HCEC 1CT (cell line): Measurements from ENCODE around the gene MAML2.

ENCODE experiments used
- DNase-seq: peaks from one replicate; pipeline ENCODE4 v3.0.0-alpha.2; 2017

MAML2 gene

DNA sequence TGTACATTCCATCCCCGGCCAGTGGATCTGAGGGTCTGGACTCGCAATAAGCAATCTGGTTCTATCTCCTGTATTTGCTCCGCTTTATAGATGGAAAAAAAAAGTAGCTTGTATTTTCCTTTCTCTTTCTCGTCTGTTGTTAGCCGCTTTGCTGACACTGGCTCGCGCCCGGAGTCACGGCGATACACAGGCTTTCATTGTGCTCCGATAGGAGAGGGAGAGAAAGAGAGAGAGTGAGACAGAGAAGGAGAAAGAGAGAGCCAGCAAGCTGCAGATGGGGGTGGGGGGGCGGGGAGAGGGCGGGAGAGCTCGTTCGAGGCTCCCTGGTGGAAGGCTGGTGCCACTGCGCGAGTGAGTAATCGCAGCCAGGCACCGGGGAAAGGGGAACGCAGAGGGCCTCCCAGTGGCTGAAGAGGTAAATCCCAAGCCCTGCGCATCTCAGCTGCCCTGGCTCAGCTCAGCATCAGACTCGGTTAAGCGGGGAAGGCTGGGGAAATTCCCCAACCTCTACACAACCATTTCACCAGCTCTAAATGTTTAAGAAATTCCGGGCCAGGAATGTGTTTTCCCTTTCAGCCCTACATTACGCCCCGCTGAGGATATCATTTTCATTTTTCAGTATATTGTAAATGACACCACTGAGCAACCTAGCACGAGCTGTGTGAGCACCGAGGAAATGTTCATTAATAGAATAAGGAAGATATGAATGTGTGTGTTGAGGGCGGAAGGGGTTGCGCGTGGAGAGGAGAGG lies at the start of gene MAML2:
Gene MAML2, minus strand, starts transcription at position 235 of the 751 bp plus-strand sequence. CDS start 1,300 bp downstream, outside the sequence.
- peak; percentile 95 for DNase-seq

DNA sequence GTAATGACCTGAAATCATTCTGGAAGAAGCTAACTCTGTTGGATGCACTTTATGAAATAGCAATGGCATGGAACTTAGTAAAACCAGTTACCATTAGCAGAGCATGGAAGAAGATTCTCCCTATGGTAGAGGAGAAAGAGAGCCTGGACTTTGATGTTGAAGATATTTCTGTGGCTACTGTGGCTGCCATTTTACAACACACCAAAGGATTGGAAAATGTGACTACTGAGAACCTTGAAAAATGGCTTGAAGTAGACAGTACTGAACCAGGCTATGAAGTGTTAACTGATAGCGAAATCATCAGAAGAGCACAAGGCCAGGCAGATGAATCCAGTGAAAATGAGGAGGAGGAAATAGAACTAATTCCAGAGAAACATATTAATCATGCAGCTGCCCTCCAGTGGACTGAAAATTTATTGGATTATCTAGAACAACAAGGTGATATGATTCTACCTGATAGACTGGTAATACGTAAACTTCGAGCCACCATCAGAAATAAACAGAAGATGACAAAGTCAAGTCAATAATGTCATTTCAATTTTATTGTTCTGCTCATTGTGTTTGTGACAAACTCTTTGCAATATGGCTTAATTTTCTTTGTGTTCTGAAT lies 48.8 kb upstream of the MAML2 start:
- DNase-seq, result no peak

DNA sequence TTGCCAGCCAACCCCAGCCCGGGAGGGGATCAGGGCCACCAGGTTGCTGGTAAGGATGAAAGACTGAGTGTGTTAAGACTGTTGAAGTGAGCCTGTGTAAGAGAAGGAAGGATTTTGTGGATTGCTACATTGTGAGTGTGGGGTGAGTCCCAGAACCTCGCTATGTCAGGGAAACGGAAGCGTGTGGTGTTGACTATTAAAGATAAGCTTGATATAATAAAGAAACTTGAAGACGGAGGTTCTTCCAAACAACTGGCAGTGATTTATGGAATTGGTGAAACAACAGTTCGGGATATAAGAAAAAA lies 47.4 kb upstream of the MAML2 start:
- DNase-seq, result no peak

DNA sequence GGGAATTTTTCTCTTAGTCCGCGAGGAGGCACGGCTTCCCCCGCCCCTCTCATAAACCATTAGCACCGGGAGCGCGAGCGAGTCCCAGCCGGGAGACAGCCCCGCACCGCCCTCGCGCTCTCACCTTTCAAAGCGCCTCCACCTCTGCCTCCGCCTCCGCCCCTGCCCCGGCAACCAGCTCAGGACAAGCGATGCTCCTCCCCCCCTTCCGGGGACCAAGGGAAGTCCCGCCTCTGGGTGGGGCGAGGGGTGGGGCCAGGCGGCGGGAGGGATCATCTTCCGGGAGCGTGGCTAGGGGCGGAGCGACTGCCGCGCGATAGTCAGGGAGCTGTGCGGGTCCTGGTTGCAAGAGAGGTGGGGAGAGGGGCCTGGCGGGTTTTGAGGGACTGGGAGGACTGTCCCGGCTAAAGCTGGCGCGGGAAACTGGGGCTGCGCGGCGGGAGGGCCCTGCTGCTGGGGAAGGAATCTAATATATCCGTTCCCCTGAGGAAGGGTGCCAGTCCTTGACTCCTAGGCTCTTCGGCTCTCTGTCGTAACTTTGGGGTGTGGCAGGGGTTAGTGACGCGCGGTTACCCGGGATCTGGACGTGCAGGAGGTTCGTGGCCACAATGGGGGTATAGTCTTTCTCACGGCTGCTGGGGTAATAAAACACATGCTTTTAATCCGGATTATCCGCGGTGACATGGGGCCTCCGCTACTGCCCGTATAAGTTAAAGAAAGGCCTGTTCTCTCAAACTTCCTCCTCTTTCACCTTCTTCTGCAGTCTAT lies 46.9 kb upstream of the MAML2 start, which contains the start of the genes CCDC82 and JRKL:
Gene CCDC82, minus strand, starts transcription at position 193 of the 768 bp plus-strand sequence. CDS start 5,165 bp downstream, outside the sequence.
Gene JRKL, plus strand, starts transcription at position 294 of the 768 bp plus-strand sequence. CDS start 637 bp downstream, outside the sequence.
- DNase-seq, result peak; percentile 94

DNA sequence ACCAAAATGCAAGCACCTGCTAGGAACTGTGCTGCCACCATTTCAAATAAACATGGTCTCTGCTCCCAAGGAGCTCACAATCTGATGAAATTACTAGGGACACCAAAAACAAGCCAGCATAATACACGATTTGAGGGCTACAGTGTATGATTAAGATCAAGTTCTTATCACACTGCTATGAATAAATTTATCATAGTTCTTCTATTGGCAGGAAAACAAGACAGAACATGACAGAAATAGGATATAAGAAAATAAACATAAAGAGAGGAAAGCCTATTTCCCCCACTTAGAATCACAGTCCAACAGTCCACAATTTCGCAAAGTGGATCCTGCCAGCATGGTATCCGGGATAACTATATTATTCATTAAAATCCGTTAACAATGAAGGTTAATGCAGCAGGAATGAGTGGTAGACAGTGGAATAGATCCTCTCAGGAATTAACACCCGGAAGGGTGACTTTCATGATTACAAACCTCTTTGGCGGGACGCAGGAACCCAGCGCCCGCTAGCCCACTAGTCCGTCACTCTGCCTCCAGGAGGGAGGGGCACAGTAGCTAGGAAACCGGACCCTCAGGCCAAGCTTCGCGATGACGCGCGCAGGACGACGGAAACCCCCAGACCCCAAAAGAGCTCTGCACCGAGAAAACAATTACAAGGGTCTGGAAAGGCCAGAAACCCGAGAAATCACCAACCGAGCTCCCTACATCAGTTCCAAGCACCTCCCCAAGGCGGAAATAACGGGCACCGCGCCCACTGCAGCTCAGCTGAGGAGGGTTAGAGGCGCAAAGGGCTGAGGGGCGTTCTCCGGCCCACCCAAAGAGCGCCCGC lies 46.1 kb upstream of the MAML2 start:
- DNase-seq, result peak; percentile 35

DNA sequence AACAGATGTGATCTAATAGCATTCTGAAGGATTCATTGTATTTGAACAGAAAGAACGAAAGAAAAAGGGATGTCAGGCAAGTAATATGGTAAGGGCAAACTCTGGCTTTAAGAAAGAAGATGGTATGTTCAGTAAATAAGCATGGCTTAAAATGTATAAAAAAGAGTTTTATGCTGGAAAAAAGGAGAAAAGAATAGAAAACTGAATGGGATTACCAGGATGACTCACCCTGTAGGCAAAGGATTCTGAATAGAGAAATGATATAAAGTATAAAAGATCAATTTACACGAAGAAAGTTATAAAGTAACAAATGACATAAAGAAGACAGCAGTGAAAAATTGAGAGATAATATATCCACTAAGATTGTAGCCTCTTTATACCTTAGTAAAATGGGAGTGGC lies 42.2 kb upstream of the MAML2 start:
- no peak for DNase-seq

DNA sequence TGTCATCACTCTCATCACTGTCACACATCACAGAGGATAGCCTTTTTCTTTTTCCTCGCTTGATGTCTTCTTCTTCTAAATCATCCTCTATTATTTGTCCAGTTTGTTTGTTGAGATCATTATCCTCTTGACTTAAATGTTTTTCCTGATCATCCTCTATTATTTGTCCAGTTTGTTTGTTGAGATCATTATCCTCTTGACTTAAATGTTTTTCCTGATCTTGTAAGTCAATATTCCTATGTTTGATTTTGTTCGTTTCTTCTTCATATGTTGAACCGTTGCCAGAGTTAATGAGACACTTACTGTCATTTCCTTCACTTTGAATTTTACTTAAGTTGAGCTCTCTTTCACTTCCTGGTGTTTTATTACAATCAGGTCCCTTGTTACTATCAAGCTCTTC lies 41.2 kb upstream of the MAML2 start:
- DNase-seq, result no peak

DNA sequence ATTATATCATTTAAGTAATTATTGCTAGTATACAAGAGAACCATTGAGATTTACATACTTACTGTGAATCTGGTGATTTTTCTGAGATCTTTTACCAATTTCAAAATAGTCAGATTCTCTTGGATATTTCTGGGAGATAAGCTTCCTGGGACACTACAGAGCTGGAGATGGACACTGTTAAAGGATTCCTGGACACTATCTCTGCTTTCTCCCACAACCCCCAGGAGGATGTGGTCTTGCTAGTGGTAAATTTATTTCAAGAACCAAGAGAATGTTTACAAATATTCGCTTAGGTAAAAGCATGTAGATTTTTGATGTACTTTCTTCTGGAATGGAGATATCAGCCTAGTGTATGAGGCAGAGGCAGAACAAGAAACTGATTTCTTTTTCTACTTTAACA lies 33.8 kb upstream of the MAML2 start:
- DNase-seq, result no peak

DNA sequence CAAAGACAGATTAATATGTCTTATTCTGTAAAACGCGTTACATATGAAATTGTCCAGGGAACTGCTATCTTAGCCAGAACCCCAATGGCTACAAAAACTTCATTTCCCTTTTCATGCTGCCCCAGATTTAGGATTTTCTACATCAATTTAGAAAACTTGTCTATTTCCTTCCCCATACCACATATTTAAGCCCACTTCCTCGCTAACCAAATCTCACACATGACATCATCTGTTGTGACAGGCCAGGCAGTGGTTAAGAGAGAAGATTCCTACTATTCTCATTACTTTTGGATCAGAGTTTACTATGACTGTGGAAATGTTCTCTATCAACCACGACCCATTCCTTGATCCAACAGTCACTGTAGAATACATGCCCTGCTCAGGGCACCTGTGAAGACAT lies 30.8 kb upstream of the MAML2 start:
- DNase-seq, result no peak

DNA sequence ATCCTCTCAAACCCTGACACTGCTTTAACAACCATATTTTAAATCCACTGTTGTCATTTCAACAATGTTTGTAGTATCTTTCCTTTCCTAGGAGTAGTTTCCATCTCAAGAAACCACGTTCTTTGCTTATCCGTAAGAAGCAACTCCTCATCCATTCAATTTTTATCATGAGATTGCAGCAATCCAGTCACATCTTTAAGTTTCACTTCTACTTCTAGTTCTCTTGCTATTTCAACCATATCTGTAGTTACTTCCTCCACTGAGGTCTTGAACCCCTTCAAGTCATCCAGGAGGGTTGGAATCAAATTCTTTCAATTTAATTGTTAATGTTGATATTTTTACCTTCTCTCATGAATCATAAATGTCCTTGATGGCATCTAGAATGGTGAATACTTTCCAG lies 24.3 kb upstream of the MAML2 start:
- DNase-seq, result no peak

DNA sequence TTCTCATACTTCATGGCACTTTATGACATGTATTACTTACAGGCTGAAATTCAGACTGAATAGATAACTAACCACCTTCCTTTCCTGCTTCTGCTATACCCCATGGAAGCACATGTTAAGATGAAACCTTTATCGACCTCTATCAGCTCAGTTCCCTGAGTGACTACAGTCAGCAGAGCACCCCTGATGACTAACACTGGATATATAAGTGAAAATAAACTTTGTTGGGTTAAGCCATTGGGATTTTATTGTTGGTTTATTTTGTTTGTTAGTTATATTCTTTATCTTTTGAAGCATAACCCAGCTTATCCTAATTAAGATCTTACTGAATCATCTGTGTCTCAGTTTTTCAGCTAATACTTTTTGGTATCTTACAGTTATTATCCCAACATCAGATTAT lies 23.0 kb upstream of the MAML2 start:
- DNase-seq, result no peak

DNA sequence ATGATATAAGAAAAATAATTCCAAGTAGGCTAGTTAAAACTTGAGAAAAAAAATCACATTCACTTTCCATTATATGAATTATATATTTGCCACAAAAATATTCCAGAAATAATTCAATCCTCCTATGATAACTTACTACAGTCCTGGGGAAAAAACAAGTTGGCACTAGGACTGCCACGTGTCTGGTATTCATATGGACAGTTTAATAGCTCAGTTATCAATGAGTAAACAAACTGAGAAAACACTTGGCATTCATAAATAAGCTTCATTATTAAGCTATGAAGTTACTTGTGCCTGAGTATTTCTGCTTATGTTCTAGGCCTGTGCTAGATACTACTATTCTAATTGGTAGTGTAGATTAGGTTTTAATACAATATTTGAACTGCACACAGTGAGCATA lies 22.5 kb upstream of the MAML2 start:
- no peak for DNase-seq

DNA sequence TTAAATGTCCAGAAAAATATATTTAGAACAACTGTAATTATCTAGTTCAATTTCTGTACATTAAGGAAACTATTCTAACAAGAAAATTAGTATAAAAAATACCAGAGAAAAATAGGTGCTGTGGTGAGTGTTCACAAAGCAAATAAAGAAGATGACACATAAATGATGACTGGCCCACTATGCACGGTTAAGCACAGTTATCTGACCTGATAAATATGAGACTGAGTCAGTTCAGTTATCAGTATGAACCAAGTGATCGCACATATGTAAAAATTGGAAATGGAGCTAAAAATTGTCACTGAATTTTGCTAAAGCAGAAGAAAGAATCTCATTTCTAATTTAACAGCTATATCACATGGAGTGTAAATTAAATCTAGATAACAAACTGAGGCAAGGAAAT lies 18.8 kb upstream of the MAML2 start:
- no peak for DNase-seq

DNA sequence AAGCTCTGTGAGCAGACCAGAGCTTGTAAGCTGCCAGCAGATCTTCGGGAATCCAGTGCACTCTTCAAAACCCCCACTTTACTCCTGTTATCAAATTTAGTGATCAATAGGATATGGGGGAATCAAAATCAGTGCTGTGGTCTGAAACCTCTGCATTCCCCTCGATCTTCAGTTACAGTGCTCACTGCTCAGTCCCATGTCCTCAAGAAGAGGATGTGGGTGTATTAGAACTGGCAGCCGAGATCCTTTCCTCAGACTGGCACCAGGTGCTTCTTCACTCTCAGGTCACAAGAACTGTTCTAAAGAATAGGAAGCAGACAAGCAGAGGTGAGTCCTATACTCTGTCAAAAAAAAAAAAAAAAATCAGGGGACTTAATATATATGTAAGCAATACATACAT lies 15.3 kb upstream of the MAML2 start:
- no peak for DNase-seq

DNA sequence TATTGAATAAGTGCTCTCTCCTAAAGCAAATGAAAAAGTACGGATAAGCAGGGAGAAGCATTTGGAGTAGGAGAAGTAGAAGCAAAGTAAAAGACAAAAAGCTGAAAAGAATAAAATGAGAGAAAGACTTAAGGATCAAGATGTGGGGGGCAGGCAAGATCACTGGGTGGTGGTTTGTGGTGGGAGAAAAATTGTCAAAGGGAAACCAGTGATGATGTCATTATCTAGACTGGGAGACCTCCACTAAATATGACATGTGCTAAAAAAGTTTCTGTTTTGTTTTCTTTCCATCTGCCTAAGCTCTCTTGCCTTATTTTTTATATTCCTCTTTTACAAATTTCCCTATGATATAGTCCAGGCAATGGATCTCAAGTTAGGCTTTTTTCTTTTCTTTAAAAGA lies 14.8 kb upstream of the MAML2 start:
- no peak for DNase-seq

DNA sequence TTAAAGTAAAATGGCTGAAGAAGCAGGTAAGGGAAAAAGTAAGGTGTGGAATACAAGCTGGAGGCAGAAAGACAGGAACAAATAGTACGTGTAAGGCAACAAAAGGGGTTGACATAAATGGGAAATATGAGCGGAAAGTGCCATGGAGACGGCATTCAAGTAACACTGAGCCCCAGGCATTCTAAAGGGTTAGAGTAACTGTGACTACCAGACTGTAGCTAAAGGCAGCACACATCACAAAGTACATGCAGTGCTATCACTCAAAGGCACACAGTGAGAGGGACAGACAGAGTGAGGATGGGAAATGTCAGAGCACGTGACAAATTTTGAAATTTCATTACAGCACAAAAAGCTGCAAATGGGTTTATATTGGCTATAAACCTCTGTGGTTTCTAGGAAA lies 13.9 kb upstream of the MAML2 start:
- no peak for DNase-seq

DNA sequence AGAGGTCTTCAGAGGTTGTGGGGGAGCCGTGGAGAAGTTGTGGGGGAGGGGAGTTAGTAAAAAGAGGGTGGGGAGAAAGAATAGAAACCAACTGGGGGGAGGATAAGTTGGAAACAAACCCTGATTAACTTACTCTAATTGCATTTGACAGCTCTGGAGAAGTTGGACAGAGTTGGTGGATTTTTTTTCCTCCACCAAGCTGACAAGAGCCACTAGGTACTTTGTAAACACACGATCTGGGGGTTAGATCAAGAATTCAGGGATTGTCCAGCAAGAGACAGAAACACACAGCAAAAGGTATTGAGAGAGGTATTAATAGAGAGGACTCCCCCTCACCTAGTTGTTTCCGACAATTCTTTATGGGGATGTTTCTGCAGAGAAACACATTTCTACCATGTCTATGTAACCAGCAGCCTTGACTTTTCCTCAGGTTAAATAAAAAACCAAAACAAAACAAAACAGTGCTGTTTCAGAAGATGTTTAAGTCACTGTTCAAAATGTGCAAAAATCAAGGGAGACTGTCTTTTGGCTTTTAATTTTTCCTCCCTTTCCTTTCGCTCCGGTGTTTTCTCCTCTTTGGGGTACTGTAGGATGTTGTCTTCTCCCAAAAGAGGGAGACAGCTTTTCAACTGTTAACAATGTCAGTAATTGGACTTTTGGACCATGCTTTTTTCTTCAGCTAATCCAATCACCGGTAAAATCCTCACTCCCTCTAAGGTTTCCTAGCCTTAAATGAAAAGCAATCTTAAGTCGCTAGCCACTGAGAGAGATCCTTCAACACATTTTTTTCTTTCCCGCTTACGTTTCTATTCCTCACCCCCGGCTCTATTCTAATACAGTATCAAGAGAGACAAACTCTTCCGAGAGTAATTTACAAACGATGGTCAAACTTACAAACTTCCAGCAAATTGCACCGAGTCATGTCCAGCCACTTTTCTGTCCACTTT lies 708 bp downstream of the MAML2 start:
- no peak for DNase-seq

DNA sequence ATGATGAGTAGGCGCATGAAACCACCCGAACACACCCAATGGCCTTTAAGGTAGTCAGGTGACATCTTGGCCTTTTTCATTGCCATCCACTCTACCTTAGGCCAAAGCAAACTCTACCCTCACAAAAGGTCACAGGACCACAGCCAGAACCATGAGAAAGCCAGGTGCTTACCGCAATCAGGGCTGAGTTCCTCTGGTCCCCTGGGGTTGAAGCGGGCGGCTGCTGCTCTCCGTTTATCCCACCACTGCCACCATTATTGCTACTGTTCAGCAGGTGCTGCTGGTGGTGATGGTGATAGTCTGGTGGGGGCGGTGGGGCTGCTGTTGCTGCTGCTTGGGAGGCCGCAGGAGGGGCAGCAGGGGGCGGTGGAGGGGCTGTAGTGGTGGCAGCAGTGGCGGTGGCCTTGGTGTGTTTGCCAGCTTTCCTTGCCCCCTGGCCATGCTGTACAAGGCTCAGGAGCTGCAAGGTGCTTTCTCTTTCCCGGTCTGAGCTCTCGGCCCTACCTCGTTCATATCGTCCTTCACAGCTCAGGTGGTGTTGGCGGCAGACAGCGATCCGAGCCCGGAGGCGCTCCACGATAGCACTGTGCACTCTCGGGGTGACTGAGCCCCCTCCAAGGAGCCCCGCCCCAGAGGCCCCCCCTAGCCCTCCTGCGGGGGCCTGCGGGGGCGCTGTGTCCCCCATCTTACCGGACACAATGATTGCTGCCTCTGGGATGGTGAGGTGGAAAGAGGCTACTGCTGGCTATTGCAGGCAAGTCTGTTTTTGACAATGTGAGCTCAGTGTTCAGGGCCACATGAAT lies 1.6 kb downstream of the MAML2 start:
- DNase-seq, result peak; percentile 68

DNA sequence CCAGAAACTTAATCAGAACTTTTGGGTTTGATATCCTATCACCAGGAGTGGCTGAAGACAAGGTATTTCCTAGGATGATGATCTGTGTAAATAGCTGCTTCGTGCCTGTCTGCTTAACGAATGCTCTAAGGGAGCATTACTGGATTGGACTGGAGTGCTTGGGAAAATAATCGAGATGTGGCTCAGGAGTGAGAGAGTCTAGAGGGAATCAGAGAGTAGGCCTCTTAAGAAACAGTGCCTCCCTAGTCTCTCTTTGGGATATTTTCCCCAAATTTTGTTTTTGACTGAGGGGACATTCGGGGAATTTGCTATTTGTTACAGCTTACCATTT lies 2.5 kb downstream of the MAML2 start:
- DNase-seq, result no peak

DNA sequence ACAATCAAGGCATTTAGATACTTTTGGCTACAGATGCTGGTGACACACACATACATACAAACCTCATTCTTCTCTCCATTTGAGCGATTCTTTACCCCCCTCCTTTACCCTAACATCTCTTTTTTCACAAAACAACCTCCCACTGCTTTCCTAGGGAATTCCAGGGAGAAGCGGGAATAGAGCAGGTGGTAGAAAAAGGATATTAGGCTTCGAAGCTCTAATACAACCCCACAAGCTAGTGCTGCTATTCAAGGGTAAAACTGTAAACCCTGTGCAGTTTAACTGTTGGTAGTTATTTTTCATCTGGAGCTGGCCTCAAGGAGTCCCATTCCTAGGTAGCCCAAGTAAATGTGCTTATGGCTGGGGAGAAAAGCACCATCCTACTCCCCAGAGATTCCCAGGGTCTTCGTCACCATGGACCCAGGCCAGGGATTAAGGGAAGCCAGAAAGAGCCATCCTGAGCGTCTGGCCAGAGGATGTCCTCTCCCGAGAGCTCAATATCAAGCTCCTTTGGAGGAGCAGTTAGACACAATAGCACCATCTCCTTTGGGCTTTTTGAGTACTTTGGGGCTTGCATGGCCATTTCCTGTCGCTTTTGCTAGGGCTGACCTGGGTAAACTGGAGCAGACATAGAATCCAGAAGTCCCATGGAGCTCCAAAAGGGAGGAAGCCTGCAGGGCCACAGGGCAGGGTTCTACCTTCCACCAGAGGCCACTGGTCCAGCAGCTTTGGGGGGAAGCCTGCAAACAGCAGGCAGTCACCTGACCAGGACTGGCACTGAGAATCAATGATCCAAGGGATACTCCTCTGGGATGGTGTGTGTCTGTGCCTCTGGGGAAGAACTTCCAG lies 3.1 kb downstream of the MAML2 start:
- no peak for DNase-seq
